KG1 (cell line): ENCODE results near the gene MRGPRE.

Source experiments
- DNase-seq: peaks from one replicate; lab custom pipeline; 2025; lab: John Stamatoyannopoulos, UW

The MRGPRE gene

DNA sequence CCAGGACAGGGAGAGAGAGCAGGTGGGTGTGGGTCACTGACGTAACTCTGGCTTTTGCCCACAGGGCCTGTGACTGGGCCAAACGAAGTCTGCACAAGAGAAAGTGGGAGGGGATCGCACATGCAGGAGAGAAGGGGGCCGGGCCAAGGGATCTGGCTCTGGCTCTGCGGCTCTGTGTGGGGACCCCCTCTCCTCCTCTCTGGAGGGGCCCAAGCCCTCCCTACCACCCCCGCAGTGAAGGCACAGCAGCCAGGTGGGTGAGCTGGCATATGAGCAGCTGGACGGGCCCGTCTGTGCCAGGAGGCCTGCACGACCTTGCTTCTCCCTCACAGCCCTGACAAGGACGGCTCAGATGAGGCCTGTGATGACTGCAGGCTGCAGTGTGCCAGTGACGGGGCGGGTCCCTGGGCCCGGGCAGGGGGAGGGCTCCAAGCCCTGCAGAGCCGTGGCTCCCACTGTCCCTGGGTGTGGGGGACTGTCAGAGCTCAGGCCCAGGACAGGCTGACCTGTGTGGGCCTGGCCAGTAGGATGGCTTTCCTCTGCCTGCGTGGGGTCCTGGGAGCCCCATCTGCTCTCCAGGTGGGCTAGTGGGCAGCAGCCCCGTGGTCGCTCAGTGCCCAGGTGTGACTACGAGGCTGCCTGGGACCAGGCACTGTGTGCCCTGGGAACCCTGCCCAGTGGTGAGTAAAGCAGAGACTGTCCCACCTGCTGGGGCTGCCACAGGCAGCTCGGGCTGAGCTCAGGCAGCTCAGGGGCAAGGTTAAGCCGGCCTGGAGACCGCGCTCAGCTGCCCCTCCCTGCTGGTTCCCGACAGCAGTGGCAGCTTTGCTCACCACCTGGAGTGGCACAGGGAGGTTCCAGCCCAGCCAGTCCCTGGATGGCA is 35.8 kb downstream of the MRGPRE start:
- no peak for DNase-seq

DNA sequence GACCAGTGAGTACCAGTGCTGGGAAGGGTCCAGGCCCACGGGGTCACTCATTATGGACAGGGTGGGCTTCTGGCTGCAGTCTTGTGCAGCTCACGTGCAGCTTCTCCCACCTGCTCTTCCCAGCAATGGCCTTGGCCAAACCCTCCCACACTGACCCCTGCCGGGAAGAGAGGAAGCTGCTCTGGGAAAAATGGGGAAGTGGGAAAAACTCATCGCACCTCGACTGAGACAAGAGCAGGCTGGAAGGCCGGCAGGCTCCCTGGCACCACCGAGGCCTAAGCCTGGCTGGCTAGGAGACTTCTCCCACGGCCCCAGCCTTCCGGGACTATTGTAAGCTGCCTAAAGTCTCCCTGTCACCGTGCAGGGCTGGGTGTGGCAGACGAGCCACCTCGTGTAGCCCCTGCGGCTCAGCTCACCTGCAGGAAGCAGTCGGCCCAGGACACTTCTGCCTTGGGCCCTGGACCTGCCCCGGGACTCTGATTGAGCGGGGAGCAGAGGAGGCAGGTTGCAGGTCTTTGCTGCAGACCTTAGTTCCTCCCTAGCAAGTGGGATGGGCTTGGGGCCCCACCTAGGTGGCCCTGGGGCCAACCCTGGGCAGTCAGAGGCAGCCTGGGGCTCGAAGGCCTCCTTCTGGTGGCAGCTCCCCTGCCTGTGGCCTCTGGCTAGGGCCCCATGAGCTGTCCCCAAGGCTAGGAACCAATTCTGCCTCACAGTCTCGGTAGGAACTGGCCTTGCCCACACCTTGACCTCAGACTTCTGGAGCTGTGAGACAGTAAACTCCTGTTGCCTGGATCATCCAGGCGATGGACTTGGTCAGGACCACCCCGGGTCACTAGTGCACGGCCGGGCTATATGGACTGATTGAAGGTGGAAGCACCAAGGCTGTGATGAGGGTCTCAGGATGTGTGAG is 36.7 kb downstream of the MRGPRE start:
- DNase-seq, result no peak

- DNase-seq, result no peak
These were observed 38.0 kb downstream of the MRGPRE start for GRCh38 chr11:3194016-3194816.

DNA sequence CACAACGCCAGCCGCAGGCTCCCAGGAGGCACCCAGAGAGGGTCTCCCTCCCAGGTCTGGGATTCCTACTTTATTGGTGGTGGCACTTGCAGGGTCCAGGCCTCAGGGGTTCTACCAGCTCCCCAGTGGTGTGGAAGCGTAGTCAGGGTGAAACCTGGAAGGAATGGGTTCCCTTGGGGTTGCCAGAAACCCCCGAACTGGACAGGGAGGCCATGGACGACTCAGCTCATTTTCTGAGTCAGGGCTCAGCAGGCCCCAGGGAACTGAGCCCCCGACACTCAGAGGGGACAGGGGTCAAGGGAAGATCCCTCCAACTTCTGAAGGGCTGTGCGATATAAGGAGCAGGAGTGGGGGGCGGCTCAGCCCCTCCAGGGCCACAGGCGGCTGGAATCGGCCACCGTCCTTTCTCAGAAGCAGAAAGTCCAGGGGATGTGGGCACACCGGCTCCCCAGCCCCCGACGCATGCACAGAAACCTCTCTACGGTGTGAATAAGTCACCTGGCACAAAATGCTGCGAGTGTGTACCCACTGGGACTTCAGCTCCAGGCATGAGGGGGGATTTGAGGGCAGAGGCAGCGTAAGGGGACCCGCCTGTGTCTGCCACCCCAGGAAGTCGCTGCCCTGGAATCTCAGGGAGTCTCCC is 38.7 kb downstream of the MRGPRE start:
- DNase-seq, result no peak

- no peak for DNase-seq
These were observed 39.5 kb downstream of the MRGPRE start for GRCh38 chr11:3192511-3193372.

DNA sequence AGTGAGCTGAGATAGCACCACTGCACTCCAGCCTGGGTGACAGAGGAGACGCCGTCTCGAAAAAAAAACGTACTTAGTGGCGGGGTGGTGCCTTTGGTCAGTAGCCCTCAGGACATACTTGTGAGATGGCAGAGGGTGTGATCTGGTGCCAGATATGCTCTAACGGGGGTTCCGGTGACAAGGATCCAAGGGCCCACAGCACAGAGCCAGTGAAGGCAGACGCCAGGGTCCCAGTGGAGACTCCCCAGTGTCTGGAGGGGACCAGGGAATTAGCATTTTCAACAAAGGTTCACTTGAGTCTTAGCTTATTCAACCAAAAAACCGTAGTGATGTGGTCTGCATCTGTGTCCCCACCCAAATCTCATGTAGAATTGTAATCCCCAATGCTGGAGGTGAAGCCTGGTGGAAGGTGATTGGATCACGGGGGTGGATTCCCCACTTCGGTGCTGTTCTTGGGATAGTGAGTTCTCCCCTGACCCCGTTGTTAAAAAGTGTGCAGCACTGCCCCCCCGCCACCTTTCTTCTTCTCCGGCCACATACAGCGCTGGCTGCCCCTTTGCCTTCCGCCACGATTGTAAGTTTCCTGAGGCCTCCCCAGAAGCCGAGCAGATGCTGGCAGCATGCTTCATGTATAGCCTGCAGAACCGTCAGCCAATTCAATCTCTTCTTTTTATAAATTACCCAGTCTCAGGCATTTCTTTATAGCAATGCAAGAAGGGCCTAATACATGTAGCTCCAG is 40.5 kb downstream of the MRGPRE start:
- no peak for DNase-seq

GRCh38 chr11:3190600-3190999 is 41.6 kb downstream of the MRGPRE start:
- no peak for DNase-seq

DNA sequence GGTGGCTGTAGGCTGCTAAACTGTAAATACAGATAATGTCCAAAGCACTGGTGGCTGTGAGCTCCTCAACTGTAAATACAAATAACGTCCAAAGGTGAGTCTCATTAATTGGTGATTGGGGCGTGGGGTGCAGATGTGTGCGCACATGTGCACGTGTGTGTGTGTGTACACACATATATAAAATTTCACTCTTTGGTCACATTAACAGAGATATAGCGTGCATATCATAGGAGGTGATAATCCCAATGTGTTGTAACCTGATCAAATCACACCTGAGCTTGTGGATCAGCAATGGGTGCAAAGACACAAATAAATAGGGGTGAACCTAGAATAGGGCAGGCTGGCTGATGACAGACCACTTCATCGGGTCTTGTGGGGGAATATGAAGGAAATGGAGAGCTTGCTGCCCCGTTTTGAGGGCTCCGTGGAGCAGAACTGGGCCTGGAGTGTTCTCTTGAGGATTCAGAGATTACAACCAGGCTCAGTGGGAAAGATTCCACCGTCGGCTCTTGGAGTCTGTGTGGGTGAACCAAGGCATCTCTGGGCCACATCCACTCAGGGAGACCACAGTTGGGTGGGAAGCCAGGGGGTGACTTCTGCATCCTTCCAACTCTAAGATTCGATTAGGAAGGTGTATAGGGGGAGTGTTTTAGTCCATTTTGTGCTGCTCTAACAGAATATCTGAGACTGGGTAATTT is 42.2 kb downstream of the MRGPRE start:
- no peak for DNase-seq

GRCh38 chr11:3189196-3189843 is 42.9 kb downstream of the MRGPRE start:
- no peak for DNase-seq

- no peak for DNase-seq
These were observed 43.6 kb downstream of the MRGPRE start for GRCh38 chr11:3188496-3189195.

DNA sequence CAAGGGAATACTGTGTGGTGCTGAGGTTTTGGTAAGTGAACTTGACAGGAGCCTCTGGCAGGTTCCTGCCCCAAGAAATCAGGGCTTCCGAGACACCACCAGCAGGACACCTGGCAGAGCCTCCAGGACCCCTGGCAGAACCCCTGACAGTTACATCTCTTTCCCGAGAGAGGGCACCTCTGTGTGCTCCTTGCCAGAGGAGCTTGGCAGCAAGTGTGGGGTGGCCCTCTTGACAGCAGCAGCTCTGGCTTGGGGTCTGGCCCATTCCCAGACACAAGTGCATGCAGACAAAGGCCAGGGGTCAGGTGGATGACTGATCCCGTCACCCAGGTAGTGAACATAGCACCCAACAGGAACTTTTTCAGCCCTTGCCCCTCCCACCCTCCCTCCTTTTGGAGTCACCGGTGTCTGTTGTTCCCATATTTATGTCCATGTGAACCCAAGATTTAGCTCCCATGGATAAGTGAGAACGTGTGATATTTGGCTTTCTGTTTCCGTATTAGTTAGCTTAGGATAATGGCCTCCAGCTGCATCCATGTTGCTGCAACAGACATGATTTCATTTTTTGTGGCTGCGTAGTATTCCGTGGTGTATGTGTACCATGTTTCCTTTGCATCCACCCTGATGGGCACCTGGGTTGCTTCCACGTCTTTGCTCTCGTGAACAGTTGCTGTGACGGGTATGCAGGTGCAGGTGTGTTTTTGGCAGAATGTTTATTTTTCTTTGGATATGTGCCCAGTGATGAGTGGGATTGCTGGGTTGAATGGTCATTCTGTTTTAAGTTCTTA is 45.9 kb downstream of the MRGPRE start:
- DNase-seq, result no peak

- DNase-seq, result no peak
These were observed 47.4 kb downstream of the MRGPRE start for GRCh38 chr11:3184732-3185347.

- no peak for DNase-seq
These were observed 48.7 kb downstream of the MRGPRE start for GRCh38 chr11:3183523-3183922.

DNA sequence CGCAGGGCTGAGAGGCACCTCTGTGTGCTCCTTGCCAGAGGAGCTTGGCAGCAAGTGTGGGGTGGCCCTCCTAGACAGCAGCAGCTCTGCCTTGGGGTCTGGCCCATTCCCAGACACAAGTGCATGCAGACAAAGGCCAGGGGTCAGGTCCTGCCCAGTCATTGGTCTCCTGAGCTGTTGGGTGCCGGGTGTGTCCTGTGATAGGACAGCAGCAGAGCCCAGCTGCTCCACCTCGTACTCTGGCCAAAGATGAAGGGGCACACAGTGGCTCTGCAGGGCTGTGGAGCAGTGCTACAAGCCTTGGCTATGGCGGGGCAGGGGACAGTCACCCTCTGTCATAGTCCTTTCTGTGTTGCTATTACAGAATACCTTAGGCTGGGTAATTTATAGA is 49.8 kb downstream of the MRGPRE start:
- no peak for DNase-seq

- DNase-seq, result no peak
These were observed 50.3 kb downstream of the MRGPRE start for GRCh38 chr11:3181725-3182461.

GRCh38 chr11:3180869-3181268 is 51.3 kb downstream of the MRGPRE start:
- DNase-seq, result no peak
